HL-60 (cell line): ENCODE data around the gene VAV2.

ENCODE experiments used
- TF ChIP-seq, protein P1 (sequence below): IDR thresholded peaks from one replicate; pipeline ENCODE4 v1.5.1; 2011; ENCODE audit warnings: low read length, control low read depth, inconsistent platforms; ENCODE audit not compliant: insufficient read depth
- TF ChIP-seq, protein P2 (sequence below): IDR thresholded peaks from 2 replicates; pipeline ENCODE4 v1.6.1; 2012; ENCODE audit warnings: low read depth; ENCODE audit not compliant: insufficient replicate concordance

GRCh38 chr9:133904346-133905090, 87.6 kb downstream of the VAV2 start:
- TF ChIP-seq, protein P1, sequence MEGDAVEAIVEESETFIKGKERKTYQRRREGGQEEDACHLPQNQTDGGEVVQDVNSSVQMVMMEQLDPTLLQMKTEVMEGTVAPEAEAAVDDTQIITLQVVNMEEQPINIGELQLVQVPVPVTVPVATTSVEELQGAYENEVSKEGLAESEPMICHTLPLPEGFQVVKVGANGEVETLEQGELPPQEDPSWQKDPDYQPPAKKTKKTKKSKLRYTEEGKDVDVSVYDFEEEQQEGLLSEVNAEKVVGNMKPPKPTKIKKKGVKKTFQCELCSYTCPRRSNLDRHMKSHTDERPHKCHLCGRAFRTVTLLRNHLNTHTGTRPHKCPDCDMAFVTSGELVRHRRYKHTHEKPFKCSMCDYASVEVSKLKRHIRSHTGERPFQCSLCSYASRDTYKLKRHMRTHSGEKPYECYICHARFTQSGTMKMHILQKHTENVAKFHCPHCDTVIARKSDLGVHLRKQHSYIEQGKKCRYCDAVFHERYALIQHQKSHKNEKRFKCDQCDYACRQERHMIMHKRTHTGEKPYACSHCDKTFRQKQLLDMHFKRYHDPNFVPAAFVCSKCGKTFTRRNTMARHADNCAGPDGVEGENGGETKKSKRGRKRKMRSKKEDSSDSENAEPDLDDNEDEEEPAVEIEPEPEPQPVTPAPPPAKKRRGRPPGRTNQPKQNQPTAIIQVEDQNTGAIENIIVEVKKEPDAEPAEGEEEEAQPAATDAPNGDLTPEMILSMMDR, result no peak
- TF ChIP-seq, protein P2, sequence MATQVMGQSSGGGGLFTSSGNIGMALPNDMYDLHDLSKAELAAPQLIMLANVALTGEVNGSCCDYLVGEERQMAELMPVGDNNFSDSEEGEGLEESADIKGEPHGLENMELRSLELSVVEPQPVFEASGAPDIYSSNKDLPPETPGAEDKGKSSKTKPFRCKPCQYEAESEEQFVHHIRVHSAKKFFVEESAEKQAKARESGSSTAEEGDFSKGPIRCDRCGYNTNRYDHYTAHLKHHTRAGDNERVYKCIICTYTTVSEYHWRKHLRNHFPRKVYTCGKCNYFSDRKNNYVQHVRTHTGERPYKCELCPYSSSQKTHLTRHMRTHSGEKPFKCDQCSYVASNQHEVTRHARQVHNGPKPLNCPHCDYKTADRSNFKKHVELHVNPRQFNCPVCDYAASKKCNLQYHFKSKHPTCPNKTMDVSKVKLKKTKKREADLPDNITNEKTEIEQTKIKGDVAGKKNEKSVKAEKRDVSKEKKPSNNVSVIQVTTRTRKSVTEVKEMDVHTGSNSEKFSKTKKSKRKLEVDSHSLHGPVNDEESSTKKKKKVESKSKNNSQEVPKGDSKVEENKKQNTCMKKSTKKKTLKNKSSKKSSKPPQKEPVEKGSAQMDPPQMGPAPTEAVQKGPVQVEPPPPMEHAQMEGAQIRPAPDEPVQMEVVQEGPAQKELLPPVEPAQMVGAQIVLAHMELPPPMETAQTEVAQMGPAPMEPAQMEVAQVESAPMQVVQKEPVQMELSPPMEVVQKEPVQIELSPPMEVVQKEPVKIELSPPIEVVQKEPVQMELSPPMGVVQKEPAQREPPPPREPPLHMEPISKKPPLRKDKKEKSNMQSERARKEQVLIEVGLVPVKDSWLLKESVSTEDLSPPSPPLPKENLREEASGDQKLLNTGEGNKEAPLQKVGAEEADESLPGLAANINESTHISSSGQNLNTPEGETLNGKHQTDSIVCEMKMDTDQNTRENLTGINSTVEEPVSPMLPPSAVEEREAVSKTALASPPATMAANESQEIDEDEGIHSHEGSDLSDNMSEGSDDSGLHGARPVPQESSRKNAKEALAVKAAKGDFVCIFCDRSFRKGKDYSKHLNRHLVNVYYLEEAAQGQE, result no peak
